GM19043 (cell line): ENCODE results near the gene DENND5B.

Source experiments
- ATAC-seq: cut with Tn5 transposase; IDR thresholded peaks from one replicate; pipeline ENCODE4 v1.9.1; 2021; ENCODE audit warnings: low read depth; ENCODE audit not compliant: unreplicated experiment

The DENND5B gene

GRCh38 chr12:31346267-31346666 lies 244.7 kb downstream of the DENND5B start:
- no peak for ATAC-seq

- no peak for ATAC-seq
These were observed 247.8 kb downstream of the DENND5B start for GRCh38 chr12:31343139-31343538.

- no peak for ATAC-seq
These were observed 248.7 kb downstream of the DENND5B start for GRCh38 chr12:31342286-31342685.

- ATAC-seq, result no peak
These were observed 250.9 kb downstream of the DENND5B start for GRCh38 chr12:31339831-31340622.

GRCh38 chr12:31337952-31338351 lies 253.0 kb downstream of the DENND5B start:
- ATAC-seq, result no peak
